Peyer's patch (tissue), 4 donors: ENCODE results near the gene MYEOV. TPM values are rescaled to one million over a fixed set of nuclear protein-coding genes. Genes with fewer than 3 reads are reported as not detected.

Source experiments
- DNase-seq, 3 donors: peaks; one replicate each; pipeline ENCODE4 v3.0.0-alpha.2; 2017 to 2019
- H3K27ac ChIP-seq, 4 donors: fragments of 200-600 bp; sonication (generic); one replicate each; pipeline ENCODE4 v1.5.1; 2016 to 2019
- H3K27me3 ChIP-seq, 2 donors: fragments of 200-600 bp; sonication (generic); one replicate each; pipeline ENCODE4 v1.5.1; 2019
- H3K36me3 ChIP-seq, 3 donors: fragments of 200-600 bp; sonication (generic); one replicate each; pipeline ENCODE4 v1.5.1; 2016 to 2019
- H3K4me1 ChIP-seq, 4 donors: fragments of 200-600 bp; sonication (generic); one replicate each; pipeline ENCODE4 v1.5.1; 2016 to 2019
- H3K4me3 ChIP-seq, 4 donors: fragments of 200-600 bp; sonication (generic); 1 replicate in 3 of 4; 2 replicates in 1 of 4; pipeline ENCODE4 v1.5.1; 2016 to 2019; ENCODE audit warnings: mild to moderate bottlenecking in 1 of 4
- H3K9me3 ChIP-seq, 4 donors: fragments of 200-600 bp; sonication (generic); one replicate each; pipeline ENCODE4 v1.5.1; 2016 to 2019; ENCODE audit warnings: mild to moderate bottlenecking in 1 of 4
- POLR2A ChIP-seq, 2 donors: fragments of 450-650 bp; IDR thresholded peaks; one replicate each; pipeline ENCODE4 v1.5.1; 2017; ENCODE audit warnings: antibody characterized with exemption in 2 of 2, mild to moderate bottlenecking in 2 of 2, moderate library complexity in 2 of 2
- total RNA-seq, 4 donors: library from RNA; depleted of rRNA; stranded (reverse); fragments of >200 nt; gene quantifications; one replicate each; pipeline ENCODE4 v1.1.0, GENCODE V29; 2016
- TF ChIP-seq, protein P1 (sequence below), 6 experiments: fragments of 450-650 bp in 4 of 6; fragments of 200-600 bp in 2 of 6; sonication (generic) in 1 of 6; IDR thresholded peaks; one replicate each; pipeline ENCODE4 v1.5.1; 2017 to 2019; ENCODE audit warnings: antibody characterized with exemption in 6 of 6, mild to moderate bottlenecking in 3 of 6, moderate library complexity in 1 of 6

Gene MYEOV
- total RNA-seq, 4 donors from 2014 or later = 0.53 TPM; not detected in 3

DNA sequence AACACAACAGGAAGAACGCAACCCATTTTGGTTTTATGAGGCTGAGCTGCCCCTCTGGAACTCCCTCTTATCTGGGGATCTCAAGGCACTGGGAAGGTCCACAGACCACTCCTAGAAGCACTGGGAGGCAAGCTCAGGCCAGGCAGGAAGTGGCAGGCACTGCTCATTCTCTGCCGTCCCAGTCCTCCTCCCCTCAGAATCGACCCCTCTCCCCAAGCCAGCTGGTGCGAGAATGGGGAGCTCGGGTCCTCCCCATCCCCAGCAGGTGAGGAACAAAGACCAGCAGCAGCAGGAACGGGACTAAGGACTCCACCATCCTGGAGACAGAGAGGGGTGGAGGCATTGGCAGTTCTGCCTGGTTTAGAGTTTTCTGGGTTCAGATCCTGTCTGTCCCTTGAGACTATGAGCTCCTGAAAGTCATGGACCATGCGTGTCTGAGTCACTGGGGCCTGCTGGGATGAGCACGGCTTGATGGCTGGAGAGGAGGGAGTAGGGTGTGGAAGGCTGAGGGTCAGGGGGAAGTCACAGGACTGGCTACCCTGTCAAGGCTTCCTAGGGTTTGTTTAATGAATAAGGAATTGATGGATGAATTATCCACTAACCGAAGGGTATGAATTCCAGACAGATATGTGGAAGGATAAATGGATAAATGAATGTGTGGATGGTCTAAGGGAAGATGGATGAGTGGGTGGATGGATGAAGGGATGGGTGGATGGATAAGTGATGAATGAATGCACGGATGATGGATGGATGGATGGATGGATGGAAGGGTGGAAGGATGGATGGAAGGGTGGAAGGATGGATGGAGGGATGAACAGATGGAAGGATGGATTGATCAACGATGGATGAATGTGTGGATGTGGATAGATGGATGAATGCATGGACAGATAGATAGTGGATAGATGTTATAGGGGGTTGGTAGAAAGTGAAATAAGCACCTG lies 6.4 kb downstream of the MYEOV start:
- TF ChIP-seq POLR2A (IDR thresholded peaks at IDR 0.05) = no peak
- TF ChIP-seq, protein P1, sequence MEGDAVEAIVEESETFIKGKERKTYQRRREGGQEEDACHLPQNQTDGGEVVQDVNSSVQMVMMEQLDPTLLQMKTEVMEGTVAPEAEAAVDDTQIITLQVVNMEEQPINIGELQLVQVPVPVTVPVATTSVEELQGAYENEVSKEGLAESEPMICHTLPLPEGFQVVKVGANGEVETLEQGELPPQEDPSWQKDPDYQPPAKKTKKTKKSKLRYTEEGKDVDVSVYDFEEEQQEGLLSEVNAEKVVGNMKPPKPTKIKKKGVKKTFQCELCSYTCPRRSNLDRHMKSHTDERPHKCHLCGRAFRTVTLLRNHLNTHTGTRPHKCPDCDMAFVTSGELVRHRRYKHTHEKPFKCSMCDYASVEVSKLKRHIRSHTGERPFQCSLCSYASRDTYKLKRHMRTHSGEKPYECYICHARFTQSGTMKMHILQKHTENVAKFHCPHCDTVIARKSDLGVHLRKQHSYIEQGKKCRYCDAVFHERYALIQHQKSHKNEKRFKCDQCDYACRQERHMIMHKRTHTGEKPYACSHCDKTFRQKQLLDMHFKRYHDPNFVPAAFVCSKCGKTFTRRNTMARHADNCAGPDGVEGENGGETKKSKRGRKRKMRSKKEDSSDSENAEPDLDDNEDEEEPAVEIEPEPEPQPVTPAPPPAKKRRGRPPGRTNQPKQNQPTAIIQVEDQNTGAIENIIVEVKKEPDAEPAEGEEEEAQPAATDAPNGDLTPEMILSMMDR (IDR thresholded peaks at IDR 0.05) = no peak
- DNase-seq = no peak
- peaks cover 10 to 58% (median 34%) of the 10 kb centered on the region in 4 donors for H3K4me1 ChIP-seq
- no peaks in the 10 kb centered on the region for H3K36me3 ChIP-seq
- H3K27ac ChIP-seq = no peak overlapping the region
- no peak overlapping the region for H3K4me3 ChIP-seq
- no peaks in the 10 kb centered on the region for H3K27me3 ChIP-seq
- H3K9me3 ChIP-seq = no peaks in the 10 kb centered on the region

DNA sequence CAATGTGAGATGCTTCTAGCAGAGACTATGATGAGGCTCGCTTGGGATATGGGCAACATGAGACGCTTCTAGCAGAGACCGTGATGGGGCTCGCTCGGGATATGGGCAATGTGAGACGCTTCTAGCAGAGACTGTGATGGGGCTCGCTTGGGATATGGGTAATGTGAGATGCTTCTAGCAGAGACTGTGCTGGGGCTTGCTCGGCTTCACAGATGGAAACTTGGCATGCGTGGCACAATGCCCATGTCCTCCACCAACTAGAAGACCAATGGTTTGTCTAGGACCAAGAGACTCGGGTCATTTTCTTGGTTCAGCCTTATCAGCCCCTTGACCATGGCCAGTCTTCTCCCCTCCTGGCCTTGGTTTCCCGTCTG lies 7.1 kb downstream of the MYEOV start:
- Histone ChIP-seq H3K4me1 (peaks cover 10 to 52% (median 28%) of the 10 kb centered on the region in 4 donors), H3K9me3 (no peaks in the 10 kb centered on the region), H3K36me3 (no peaks in the 10 kb centered on the region), H3K27ac (no peak overlapping the region), H3K27me3 (no peaks in the 10 kb centered on the region), H3K4me3 (no peak overlapping the region)
- no peak for DNase-seq
- TF ChIP-seq, protein P1 (IDR thresholded peaks at IDR 0.05) = no peak
- no peak for TF ChIP-seq POLR2A (IDR thresholded peaks at IDR 0.05)

DNA sequence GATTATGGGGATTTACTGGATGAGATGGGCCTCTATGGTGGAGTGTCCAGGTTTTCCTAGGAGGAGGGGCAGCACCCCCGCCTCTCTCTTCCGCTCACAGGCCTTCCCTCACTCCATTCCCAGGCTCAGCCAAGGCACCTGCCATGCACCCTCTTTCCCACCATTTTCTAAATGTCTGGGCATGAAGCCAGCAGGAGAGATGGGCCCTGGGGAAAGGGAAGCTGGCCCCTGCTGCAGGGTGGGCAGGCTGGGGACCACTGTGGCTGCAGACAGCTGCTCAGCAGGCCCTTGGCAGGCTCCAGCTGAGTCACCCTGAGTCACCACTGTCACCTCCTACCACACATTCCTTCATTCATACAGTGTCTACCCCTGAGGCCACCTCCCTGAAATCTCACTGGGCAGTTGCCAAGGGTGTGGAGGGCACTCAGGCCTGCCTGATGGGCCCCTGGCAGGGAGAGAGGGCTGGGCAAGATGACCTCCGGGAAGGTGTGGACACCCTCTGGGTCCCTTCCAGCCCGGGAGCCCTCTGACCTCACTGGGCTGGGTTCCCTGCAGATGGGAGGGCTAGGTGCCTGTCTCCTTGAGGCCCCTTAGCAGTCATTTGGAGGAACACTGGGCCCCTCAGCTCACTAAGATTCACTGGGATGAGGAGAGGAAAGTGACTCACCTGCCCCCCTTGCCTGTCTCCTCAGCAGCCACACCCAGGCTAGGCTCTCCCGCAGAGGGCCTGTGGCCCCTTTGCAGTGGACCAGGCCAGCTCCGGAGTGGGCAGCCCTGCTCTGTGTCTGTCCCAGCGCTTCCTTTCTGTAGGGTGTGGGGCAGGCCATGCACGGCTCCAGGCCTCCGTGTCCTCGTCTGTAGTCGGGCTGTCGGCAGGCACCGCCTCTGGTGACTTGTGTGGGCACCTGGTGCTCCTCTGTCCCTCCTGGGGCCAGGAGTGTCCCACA lies 7.8 kb downstream of the MYEOV start:
- H3K4me1 ChIP-seq = peaks cover 7 to 46% (median 21%) of the 10 kb centered on the region in 4 donors
- H3K36me3 ChIP-seq = no peaks in the 10 kb centered on the region
- H3K9me3 ChIP-seq = no peaks in the 10 kb centered on the region
- DNase-seq = peak in 1 of 3 donors; percentile 86
- H3K27ac ChIP-seq = no peak overlapping the region
- TF ChIP-seq POLR2A (IDR thresholded peaks at IDR 0.05) = no peak
- TF ChIP-seq, protein P1 (IDR thresholded peaks at IDR 0.05) = no peak
- H3K27me3 ChIP-seq = no peaks in the 10 kb centered on the region
- H3K4me3 ChIP-seq = no peak overlapping the region

DNA sequence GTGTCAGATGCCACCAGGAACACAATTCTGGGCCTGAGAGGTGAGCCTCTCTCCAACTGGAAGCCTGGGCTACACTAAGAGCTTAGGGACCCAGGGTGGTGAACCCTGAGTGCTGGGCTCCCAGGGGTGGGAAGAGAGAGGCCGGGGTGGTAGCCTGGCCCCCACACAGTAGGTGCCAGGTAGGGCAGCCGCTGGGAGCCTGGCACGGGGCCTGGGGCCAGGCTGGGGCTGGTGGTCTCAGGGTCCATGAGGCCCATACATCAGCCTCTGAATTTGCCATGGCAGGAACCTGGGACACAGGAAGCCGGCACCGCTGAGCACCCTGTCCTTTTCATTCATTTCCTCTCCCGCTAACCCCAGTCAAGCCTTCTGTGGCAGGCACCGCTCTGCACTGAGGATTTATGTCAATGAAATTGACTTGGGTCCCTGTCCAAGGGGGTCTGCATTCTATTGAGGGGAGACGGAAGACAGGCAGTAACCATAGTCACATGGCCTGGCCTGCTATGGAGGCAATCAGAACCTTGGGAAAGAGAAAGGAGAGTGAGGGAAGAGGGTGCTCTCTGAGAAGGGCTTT lies 8.6 kb downstream of the MYEOV start:
- H3K27me3 ChIP-seq = no peaks in the 10 kb centered on the region
- no peaks in the 10 kb centered on the region for H3K9me3 ChIP-seq
- TF ChIP-seq, protein P1 (IDR thresholded peaks at IDR 0.05) = no peak
- no peak for TF ChIP-seq POLR2A (IDR thresholded peaks at IDR 0.05)
- no peak overlapping the region for H3K4me3 ChIP-seq
- no peak for DNase-seq
- H3K4me1 ChIP-seq = peaks cover 5 to 38% (median 15%) of the 10 kb centered on the region in 4 donors
- no peaks in the 10 kb centered on the region for H3K36me3 ChIP-seq
- H3K27ac ChIP-seq = no peak overlapping the region

DNA sequence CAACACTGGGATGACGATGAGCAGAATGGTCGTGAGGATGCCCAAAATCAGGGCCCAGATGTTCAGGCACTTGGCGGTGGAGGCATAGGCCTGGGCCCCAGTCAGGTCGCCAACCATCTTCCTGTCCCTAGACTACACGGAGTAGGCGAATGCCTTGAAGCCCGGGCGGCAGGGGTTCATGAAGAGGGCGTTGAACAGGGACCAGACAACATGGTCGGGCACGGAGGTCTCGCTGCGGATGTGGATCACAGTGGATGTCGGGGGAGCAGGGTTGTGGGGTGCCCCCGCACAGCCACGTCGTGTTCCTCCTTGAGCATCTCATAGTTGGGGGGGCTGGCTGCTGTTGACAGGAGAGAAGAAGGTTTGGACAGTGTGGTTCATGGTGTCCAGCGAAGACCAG lies 9.5 kb downstream of the MYEOV start:
- Histone ChIP-seq H3K27me3 (no peaks in the 10 kb centered on the region), H3K9me3 (no peaks in the 10 kb centered on the region), H3K36me3 (no peaks in the 10 kb centered on the region), H3K4me1 (peaks cover 0 to 29% (median 6%) of the 10 kb centered on the region in 4 donors), H3K4me3 (no peak overlapping the region), H3K27ac (no peak overlapping the region)
- TF ChIP-seq POLR2A (IDR thresholded peaks at IDR 0.05) = no peak
- TF ChIP-seq, protein P1 (IDR thresholded peaks at IDR 0.05) = no peak
- DNase-seq = no peak
